Measurements from ENCODE around the gene NXPH1.

Gene NXPH1

GRCh38 chr7:8437606-8438005 lies 4.2 kb downstream of the NXPH1 start:
- no peak for DNase-seq

- no peak for DNase-seq
These were observed 7.3 kb downstream of the NXPH1 start for GRCh38 chr7:8440670-8441069.

GRCh38 chr7:8441106-8441965 lies 7.9 kb downstream of the NXPH1 start:
- DNase-seq, result no peak

- DNase-seq, result no peak
These were observed 8.8 kb downstream of the NXPH1 start for GRCh38 chr7:8442051-8442813.

- peak; percentile 4 for DNase-seq
These were observed 9.4 kb downstream of the NXPH1 start for GRCh38 chr7:8442814-8443304.

GRCh38 chr7:8443576-8444467 lies 10.4 kb downstream of the NXPH1 start:
- no peak for DNase-seq

GRCh38 chr7:8444468-8444769 lies 11.0 kb downstream of the NXPH1 start:
- no peak for DNase-seq

- DNase-seq, result no peak
These were observed 20.1 kb downstream of the NXPH1 start for GRCh38 chr7:8453535-8453934.

GRCh38 chr7:8455426-8455825 lies 22.0 kb downstream of the NXPH1 start:
- no peak for DNase-seq

- DNase-seq, result no peak
These were observed 28.9 kb downstream of the NXPH1 start for GRCh38 chr7:8462309-8462708.

GRCh38 chr7:8465338-8465737 lies 31.9 kb downstream of the NXPH1 start:
- DNase-seq, result no peak

GRCh38 chr7:8480527-8480926 lies 47.1 kb downstream of the NXPH1 start:
- no peak for DNase-seq

GRCh38 chr7:8481096-8481495 lies 47.7 kb downstream of the NXPH1 start:
- DNase-seq, result no peak

GRCh38 chr7:8481752-8482446 lies 48.5 kb downstream of the NXPH1 start:
- no peak for DNase-seq

GRCh38 chr7:8490391-8491045 lies 57.1 kb downstream of the NXPH1 start:
- no peak for DNase-seq

- DNase-seq, result no peak
These were observed 57.7 kb downstream of the NXPH1 start for GRCh38 chr7:8491106-8491505.

- no peak for DNase-seq
These were observed 58.4 kb downstream of the NXPH1 start for GRCh38 chr7:8491544-8492489.

GRCh38 chr7:8499128-8499527 lies 65.7 kb downstream of the NXPH1 start:
- no peak for DNase-seq

GRCh38 chr7:8500286-8500685 lies 66.9 kb downstream of the NXPH1 start:
- DNase-seq, result no peak

GRCh38 chr7:8507566-8507965 lies 74.2 kb downstream of the NXPH1 start:
- no peak for DNase-seq

GRCh38 chr7:8509621-8510020 lies 76.2 kb downstream of the NXPH1 start:
- no peak for DNase-seq
